H54 (cell line): Measurements from ENCODE around the gene ACAP3.

Source experiments
- DNase-seq: peaks from one replicate; pipeline ENCODE4 v3.0.0; 2011; ENCODE audit warnings: low spot score, mixed read lengths; ENCODE audit not compliant: insufficient read length
- FAIRE-seq: peaks from 3 replicates; lab custom pipeline; 2011; peaks lifted over from hg19 to GRCh38; lab: Jason Lieb, UNC
- POLR2A ChIP-seq: IDR thresholded peaks from 2 replicates; pipeline ENCODE4 v1.6.1; 2011; ENCODE audit warnings: low read depth, mild to moderate bottlenecking, low read length

The ACAP3 gene

GRCh38 chr1:1280782-1281481 lies 26.8 kb downstream of the ACAP3 start:
- FAIRE-seq, result no peak
- DNase-seq, result no peak
- no peak for TF ChIP-seq POLR2A

GRCh38 chr1:1279028-1279427 lies 28.7 kb downstream of the ACAP3 start:
- no peak for FAIRE-seq
- no peak for DNase-seq
- TF ChIP-seq POLR2A, result no peak

- no peak for DNase-seq
- no peak for FAIRE-seq
- TF ChIP-seq POLR2A, result no peak
Observed at GRCh38 chr1:1278620-1279019, 29.1 kb downstream of the ACAP3 start.

GRCh38 chr1:1275836-1276235 lies 31.9 kb downstream of the ACAP3 start:
- no peak for FAIRE-seq

GRCh38 chr1:1274931-1275431 lies 32.7 kb downstream of the ACAP3 start:
- DNase-seq (no peak), FAIRE-seq (no peak)
- TF ChIP-seq POLR2A, result no peak

More at GRCh38 chr1:1275836-1276235, 31.9 kb downstream of the ACAP3 start:
- DNase-seq, result no peak
- no peak for TF ChIP-seq POLR2A

GRCh38 chr1:1274299-1274930 lies 33.3 kb downstream of the ACAP3 start:
- no peak for TF ChIP-seq POLR2A
- DNase-seq (no peak), FAIRE-seq (no peak)

- peak; percentile 26; the same call in 1 of the 2 replicates for TF ChIP-seq POLR2A
- FAIRE-seq (no peak), DNase-seq (peak; percentile 77)
Observed at GRCh38 chr1:1273512-1274298, 34.0 kb downstream of the ACAP3 start, which contains the start of gene UBE2J2. Gene UBE2J2 (minus strand): TSS chr1:1273854. CDS start chr1:1267992, 5,862 bp downstream.

- TF ChIP-seq POLR2A, result no peak
- DNase-seq (no peak), FAIRE-seq (no peak)
Observed at GRCh38 chr1:1273209-1273511, 34.6 kb downstream of the ACAP3 start.

GRCh38 chr1:1272341-1273208 lies 35.2 kb downstream of the ACAP3 start:
- FAIRE-seq (no peak), DNase-seq (no peak)
- TF ChIP-seq POLR2A, result no peak

GRCh38 chr1:1270813-1271212 lies 36.9 kb downstream of the ACAP3 start:
- DNase-seq, result no peak
- FAIRE-seq, result no peak
- no peak for TF ChIP-seq POLR2A

- FAIRE-seq, result no peak
- TF ChIP-seq POLR2A, result no peak
- no peak for DNase-seq
Observed at GRCh38 chr1:1268284-1268682, 39.4 kb downstream of the ACAP3 start.

- FAIRE-seq, result no peak
- DNase-seq, result no peak
- TF ChIP-seq POLR2A, result no peak
Observed at GRCh38 chr1:1267488-1268283, 40.0 kb downstream of the ACAP3 start.
